ENCODE data around the gene CCRL2. TPM values are rescaled to one million over a fixed set of nuclear protein-coding genes. Genes with fewer than 3 reads are reported as not detected.
A peak's percentile ranks its signal among the peaks of the same experiment; 100 is the strongest.

The CCRL2 gene
- total and polyA plus RNA-seq, 4 donors, result 11.0 to 95.9 (median 19.8) TPM

- Histone ChIP-seq H3K9ac (ENCODE audit: insufficient read depth in 1 of 2, low read length in 2 of 2) (no peak overlapping the region), H3K27ac (ENCODE audit: low read depth in 1 of 2, low read length in 1 of 2) (no peak overlapping the region), H3K9me3 (ENCODE audit: control insufficient read depth in 4 of 4, insufficient read depth in 3 of 4, low read length in 3 of 4) (no peaks in the 10 kb centered on the region), H3K36me3 (ENCODE audit: control insufficient read depth in 4 of 4, insufficient read depth in 4 of 4, low read length in 4 of 4) (no peaks in the 10 kb centered on the region), H3K4me1 (ENCODE audit: control insufficient read depth in 5 of 5, insufficient read depth in 5 of 5, low read length in 5 of 5) (peaks cover 0 to 28% (median 3%) of the 10 kb centered on the region in 5 donors), H3K4me3 (no peak overlapping the region), H3K27me3 (ENCODE audit: control insufficient read depth in 3 of 3, insufficient read depth in 3 of 3, low read length in 2 of 3) (no peaks in the 10 kb centered on the region)
- 71 to 92% methylated on average over 10 of the region's 10 CpGs for WGBS, 2 donors
- ATAC-seq (ENCODE audit: insufficient read depth, low FRiP score) (no peak), DNase-seq (no peak)
- no peak for TF ChIP-seq CTCF (IDR thresholded peaks at IDR 0.05; ENCODE audit: control extremely low read depth, extremely low read depth)
Measured at GRCh38 chr3:46371519-46372340, 35.3 kb upstream of the CCRL2 start.

GRCh38 chr3:46372492-46373359 lies 34.3 kb upstream of the CCRL2 start:
- DNase-seq (peak; percentile 28 to 70 (median 62)), ATAC-seq (ENCODE audit: insufficient read depth, low FRiP score) (peak; percentile 67)
- H3K9ac ChIP-seq (ENCODE audit: insufficient read depth in 1 of 2, low read length in 2 of 2), result no peak overlapping the region
- no peak overlapping the region for H3K4me3 ChIP-seq
- H3K36me3 ChIP-seq (ENCODE audit: control insufficient read depth in 4 of 4, insufficient read depth in 4 of 4, low read length in 4 of 4), result no peaks in the 10 kb centered on the region
- no peak overlapping the region for H3K27ac ChIP-seq (ENCODE audit: low read depth in 1 of 2, low read length in 1 of 2)
- 84 to 89% methylated on average over 9 of the region's 9 CpGs for WGBS, 2 donors
- peak; percentile 55 for TF ChIP-seq CTCF (IDR thresholded peaks at IDR 0.05; ENCODE audit: control extremely low read depth, extremely low read depth)
- H3K4me1 ChIP-seq (ENCODE audit: control insufficient read depth in 5 of 5, insufficient read depth in 5 of 5, low read length in 5 of 5), result peaks cover 0 to 28% (median 3%) of the 10 kb centered on the region in 5 donors
- no peaks in the 10 kb centered on the region for H3K27me3 ChIP-seq (ENCODE audit: control insufficient read depth in 3 of 3, insufficient read depth in 3 of 3, low read length in 2 of 3)
- H3K9me3 ChIP-seq (ENCODE audit: control insufficient read depth in 4 of 4, insufficient read depth in 3 of 4, low read length in 3 of 4), result no peaks in the 10 kb centered on the region

- no peak overlapping the region for H3K27ac ChIP-seq (ENCODE audit: low read depth in 1 of 2, low read length in 1 of 2)
- H3K9ac ChIP-seq (ENCODE audit: insufficient read depth in 1 of 2, low read length in 2 of 2), result no peak overlapping the region
- WGBS, 2 donors, result 88 to 92% methylated on average over 3 of the region's 3 CpGs
- no peaks in the 10 kb centered on the region for H3K9me3 ChIP-seq (ENCODE audit: control insufficient read depth in 4 of 4, insufficient read depth in 3 of 4, low read length in 3 of 4)
- no peak overlapping the region for H3K4me3 ChIP-seq
- no peak for ATAC-seq (ENCODE audit: insufficient read depth, low FRiP score)
- DNase-seq, result no peak
- no peaks in the 10 kb centered on the region for H3K27me3 ChIP-seq (ENCODE audit: control insufficient read depth in 3 of 3, insufficient read depth in 3 of 3, low read length in 2 of 3)
- H3K36me3 ChIP-seq (ENCODE audit: control insufficient read depth in 4 of 4, insufficient read depth in 4 of 4, low read length in 4 of 4), result no peaks in the 10 kb centered on the region
- peaks cover 0 to 17% (median under 1%) of the 10 kb centered on the region in 5 donors for H3K4me1 ChIP-seq (ENCODE audit: control insufficient read depth in 5 of 5, insufficient read depth in 5 of 5, low read length in 5 of 5)
- no peak for TF ChIP-seq CTCF (IDR thresholded peaks at IDR 0.05; ENCODE audit: control extremely low read depth, extremely low read depth)
Measured at GRCh38 chr3:46374755-46375154, 32.3 kb upstream of the CCRL2 start.

Measured in lung (tissue), 12 donors.